ENCODE measurements around the gene RPSA.

DNA sequence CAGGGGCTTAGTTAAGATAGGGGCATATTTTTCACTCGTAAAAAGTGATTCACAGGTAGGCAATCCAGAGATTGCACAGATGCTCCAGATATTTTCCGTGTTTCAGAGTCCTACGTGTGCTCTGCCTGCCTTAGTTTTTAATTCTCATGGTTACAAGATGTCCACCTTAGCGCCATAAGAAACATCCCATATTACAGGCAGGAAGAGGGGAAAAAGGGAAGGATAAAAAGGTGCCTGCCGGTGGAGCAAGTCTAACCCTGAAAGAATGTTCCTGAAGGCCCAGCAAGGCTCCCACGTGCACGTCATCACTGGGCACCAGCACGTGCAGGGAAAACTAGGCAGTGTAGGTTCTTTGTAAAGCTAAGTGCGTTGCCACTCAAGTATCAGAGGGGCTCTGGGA lies 50.8 kb downstream of the RPSA start:
- TF ChIP-seq, protein P1, sequence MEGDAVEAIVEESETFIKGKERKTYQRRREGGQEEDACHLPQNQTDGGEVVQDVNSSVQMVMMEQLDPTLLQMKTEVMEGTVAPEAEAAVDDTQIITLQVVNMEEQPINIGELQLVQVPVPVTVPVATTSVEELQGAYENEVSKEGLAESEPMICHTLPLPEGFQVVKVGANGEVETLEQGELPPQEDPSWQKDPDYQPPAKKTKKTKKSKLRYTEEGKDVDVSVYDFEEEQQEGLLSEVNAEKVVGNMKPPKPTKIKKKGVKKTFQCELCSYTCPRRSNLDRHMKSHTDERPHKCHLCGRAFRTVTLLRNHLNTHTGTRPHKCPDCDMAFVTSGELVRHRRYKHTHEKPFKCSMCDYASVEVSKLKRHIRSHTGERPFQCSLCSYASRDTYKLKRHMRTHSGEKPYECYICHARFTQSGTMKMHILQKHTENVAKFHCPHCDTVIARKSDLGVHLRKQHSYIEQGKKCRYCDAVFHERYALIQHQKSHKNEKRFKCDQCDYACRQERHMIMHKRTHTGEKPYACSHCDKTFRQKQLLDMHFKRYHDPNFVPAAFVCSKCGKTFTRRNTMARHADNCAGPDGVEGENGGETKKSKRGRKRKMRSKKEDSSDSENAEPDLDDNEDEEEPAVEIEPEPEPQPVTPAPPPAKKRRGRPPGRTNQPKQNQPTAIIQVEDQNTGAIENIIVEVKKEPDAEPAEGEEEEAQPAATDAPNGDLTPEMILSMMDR (IDR thresholded peaks at IDR 0.05; ENCODE audit: low read depth, low read length): no peak
- no peak for TF ChIP-seq POLR2A (IDR thresholded peaks at IDR 0.05; ENCODE audit: extremely low read depth, insufficient read length)
- TF ChIP-seq, protein P2, sequence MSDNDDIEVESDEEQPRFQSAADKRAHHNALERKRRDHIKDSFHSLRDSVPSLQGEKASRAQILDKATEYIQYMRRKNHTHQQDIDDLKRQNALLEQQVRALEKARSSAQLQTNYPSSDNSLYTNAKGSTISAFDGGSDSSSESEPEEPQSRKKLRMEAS (IDR thresholded peaks at IDR 0.05; ENCODE audit: low read depth, low read length): no peak

Data from NB4 (cell line).